ENCODE results near the gene BRCA2. TPM values are rescaled to one million over a fixed set of nuclear protein-coding genes. Genes with fewer than 3 reads are reported as not detected.

BRCA2 gene
- total and polyA plus RNA-seq, 9 of the 15 experiments (the other 6 are each of a cell fraction or from before 2014, with no cell fraction given) = 4.1 to 17.3 (median 5.8) TPM

- Histone ChIP-seq H3K36me3 (ENCODE audit: control insufficient read depth, insufficient read depth, low read length) (no peaks in the 10 kb centered on the region), H3K79me2 (ENCODE audit: control insufficient read depth, insufficient read depth, low read length) (no peaks in the 10 kb centered on the region), H3K4me3 (no peak overlapping the region), H3K4me1 (replicated peaks in 1 of 2; ENCODE audit: control insufficient read depth in 2 of 2, insufficient read depth in 2 of 2, low read length in 2 of 2) (peaks cover 0 to 6% of the 10 kb centered on the region in 2 experiments; a peak in 3 of 5 replicates), H3K9me1 (ENCODE audit: control insufficient read depth, insufficient read depth, low read length) (no peaks in the 10 kb centered on the region), H3K4me2 (ENCODE audit: insufficient read depth, low read length) (no peak overlapping the region), H3K27me3 (ENCODE audit: control insufficient read depth in 2 of 2, insufficient read depth in 2 of 2, low read length in 2 of 2) (no peaks in the 10 kb centered on the region), H4K20me1 (replicated peaks; ENCODE audit: control insufficient read depth, insufficient read depth, low read length) (no peaks in the 10 kb centered on the region), H3K27ac (ENCODE audit: extremely low read depth, low read depth, low read length) (0 out of 3 replicates have a peak overlapping the region, but pooled peaks have one; percentile 15), H3K9ac (ENCODE audit: insufficient read depth in 1 of 2, low read depth in 2 of 2, low read length in 2 of 2) (no peak overlapping the region; a peak in 1 of 4 replicates), H2AFZ (ENCODE audit: low read depth, low read length) (peak overlapping the region; percentile 51), H3K9me3 (replicated peaks; ENCODE audit: control insufficient read depth, insufficient read depth, low read depth, low read length) (no peaks in the 10 kb centered on the region; the same call in none of the 2 replicates)
- no TSS peak for BruUV-seq (replicated peaks)
- ATAC-seq (peak; percentile 62), FAIRE-seq (no peak), DNase-seq (ENCODE audit: extremely low read depth in 1 of 4, low spot score in 3 of 4) (peak in 2 of 4 experiments; percentile 19 to 23)
- WGBS (ENCODE audit: insufficient coverage, low coverage, missing lambda C conversion rate) = 4% methylated on average over 2 of the region's 3 CpGs
- intact Hi-C loops (cut with micrococcal nuclease) (no loop called here), in situ Hi-C loops (cut with MboI) (no loop called here)
- POLR2A ChIA-PET = interaction anchor here (1.2 kb wide), 1 partner anchor 108 kb away, joined by 5 read pairs; the partner anchor contains the start of genes BRCA2 and ZAR1L
- CTCF ChIA-PET (ENCODE audit: low intra/inter-chr PET ratio) = no interaction called here
- TF ChIP-seq DMBX1 (CRISPR knock-in tag; IDR thresholded peaks at IDR 0.05; ENCODE audit: borderline replicate concordance) (no peak), STAT5B (CRISPR knock-in tag; IDR thresholded peaks at IDR 0.05) (no peak), ZBTB9 (CRISPR knock-in tag; IDR thresholded peaks at IDR 0.05) (no peak), ZNF384 (IDR thresholded peaks at IDR 0.05; ENCODE audit: low read depth, low read length) (no peak), ZNF668 (CRISPR knock-in tag; IDR thresholded peaks at IDR 0.05) (no peak), HDAC3 (IDR thresholded peaks at IDR 0.05; ENCODE audit: borderline replicate concordance, partially characterized antibody) (peak; percentile 22), PHB (CRISPR knock-in tag; IDR thresholded peaks at IDR 0.05) (no peak), ZNF764 (CRISPR knock-in tag; IDR thresholded peaks at IDR 0.05; ENCODE audit: low read depth) (no peak), TBP (optimal IDR thresholded peaks at IDR 0.05; ENCODE audit: low read depth, low read length) (no peak), THRA (IDR thresholded peaks at IDR 0.05) (peak; percentile 50; the same call in 1 of the 2 replicates), BRF2 (IDR thresholded peaks at IDR 0.05; ENCODE audit: borderline replicate concordance, insufficient read depth, insufficient read length) (no peak), CBFA2T2 (conservative IDR thresholded peaks at IDR 0.05) (peak; percentile 32; the same call in 1 of the 2 replicates), SRSF1 (IDR thresholded peaks at IDR 0.05; ENCODE audit: low read depth, low read length) (no peak), GMEB1 (CRISPR knock-in tag; IDR thresholded peaks at IDR 0.05) (no peak), ARID1B (IDR thresholded peaks at IDR 0.05) (peak; percentile 75), TRIM24 (IDR thresholded peaks at IDR 0.05) (peak; percentile 65 to 76), ELF4 (CRISPR knock-in tag; IDR thresholded peaks at IDR 0.05) (no peak), SREBF2 (CRISPR knock-in tag; IDR thresholded peaks at IDR 0.05) (no peak)
Measured at GRCh38 chr13:32423592-32423991, 108.3 kb downstream of the BRCA2 start.
